Effector CD8-positive, alpha-beta T cell (primary cell): Measurements from ENCODE around the gene FLCN.
"Not testable (repeated sequence)": the region's sequence is repeated elsewhere in the genome, so short reads cannot be mapped to it uniquely, and the experiment has no call there.

Source experiments
- DNase-seq: peaks from one replicate; lab custom pipeline; 2025; lab: John Stamatoyannopoulos, UW
- total RNA-seq, 4 experiments: gene quantifications; one replicate each; lab custom pipeline; 2026; lab: John Stamatoyannopoulos, UW

FLCN gene, protein sequence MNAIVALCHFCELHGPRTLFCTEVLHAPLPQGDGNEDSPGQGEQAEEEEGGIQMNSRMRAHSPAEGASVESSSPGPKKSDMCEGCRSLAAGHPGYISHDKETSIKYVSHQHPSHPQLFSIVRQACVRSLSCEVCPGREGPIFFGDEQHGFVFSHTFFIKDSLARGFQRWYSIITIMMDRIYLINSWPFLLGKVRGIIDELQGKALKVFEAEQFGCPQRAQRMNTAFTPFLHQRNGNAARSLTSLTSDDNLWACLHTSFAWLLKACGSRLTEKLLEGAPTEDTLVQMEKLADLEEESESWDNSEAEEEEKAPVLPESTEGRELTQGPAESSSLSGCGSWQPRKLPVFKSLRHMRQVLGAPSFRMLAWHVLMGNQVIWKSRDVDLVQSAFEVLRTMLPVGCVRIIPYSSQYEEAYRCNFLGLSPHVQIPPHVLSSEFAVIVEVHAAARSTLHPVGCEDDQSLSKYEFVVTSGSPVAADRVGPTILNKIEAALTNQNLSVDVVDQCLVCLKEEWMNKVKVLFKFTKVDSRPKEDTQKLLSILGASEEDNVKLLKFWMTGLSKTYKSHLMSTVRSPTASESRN
- total RNA-seq, result 23.3 to 89.6 (median 45.4) reads per million in 4 experiments

DNA sequence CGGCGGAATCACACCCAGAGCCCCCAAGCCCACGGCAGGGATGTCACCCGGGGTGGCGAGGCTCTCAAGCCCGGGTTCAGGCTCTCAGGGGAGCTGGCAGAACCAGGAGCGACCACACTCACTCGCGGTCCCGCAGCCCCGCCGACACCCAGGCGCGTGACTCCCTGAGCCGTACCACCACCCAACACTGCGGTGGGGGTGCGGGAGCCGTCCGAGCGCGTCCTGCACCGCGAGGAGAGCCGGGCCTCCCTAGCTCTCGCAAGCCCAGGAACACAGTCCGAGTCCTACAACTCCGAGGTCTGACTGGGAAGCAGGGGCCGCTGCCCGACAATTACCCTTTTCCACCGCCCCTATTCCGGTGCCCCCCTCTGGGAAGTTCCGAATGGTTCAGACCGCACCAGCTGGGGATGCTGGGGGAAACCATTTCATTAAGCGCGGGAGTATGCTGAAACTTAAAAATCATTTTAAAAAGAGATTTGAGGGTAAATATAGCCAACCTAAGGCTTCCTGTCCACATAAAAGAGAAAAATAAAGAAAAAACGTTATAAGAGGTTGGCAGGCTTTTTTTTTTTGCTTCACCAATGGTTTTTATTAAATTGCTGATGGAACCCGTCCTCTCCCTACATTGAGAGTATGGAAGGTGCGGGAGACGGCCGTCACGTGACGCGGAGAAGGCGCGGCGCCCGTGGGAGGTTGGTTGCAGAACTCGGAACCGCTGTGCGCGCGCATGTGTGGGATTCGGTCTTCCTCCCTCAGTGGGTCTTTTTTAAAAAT lies at the start of gene FLCN:
FLCN (minus strand) TSS at position 143 of the 774 bp plus-strand sequence. CDS start 9,031 bp downstream, outside the sequence.
- DNase-seq, result peak; percentile 84

DNA sequence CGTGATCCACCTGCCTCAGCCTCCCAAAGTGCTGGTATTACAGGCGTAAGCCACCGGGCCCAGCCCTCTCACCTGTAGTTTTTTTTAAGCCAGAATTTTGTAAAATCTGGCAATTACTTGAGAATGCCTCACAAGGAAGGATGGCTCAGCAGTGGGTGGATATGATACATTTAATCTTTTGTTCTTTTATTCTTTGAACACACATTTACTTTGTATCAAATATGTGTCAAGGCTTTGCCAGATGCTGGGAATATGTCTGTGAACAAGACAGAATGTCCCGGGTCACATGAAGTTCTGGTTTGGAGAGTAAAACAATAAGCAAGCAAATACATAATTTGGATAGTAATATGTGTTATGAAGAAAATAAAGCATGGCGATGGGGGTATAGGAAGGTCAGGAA lies 49.0 kb upstream of the FLCN start:
- DNase-seq, result no peak

DNA sequence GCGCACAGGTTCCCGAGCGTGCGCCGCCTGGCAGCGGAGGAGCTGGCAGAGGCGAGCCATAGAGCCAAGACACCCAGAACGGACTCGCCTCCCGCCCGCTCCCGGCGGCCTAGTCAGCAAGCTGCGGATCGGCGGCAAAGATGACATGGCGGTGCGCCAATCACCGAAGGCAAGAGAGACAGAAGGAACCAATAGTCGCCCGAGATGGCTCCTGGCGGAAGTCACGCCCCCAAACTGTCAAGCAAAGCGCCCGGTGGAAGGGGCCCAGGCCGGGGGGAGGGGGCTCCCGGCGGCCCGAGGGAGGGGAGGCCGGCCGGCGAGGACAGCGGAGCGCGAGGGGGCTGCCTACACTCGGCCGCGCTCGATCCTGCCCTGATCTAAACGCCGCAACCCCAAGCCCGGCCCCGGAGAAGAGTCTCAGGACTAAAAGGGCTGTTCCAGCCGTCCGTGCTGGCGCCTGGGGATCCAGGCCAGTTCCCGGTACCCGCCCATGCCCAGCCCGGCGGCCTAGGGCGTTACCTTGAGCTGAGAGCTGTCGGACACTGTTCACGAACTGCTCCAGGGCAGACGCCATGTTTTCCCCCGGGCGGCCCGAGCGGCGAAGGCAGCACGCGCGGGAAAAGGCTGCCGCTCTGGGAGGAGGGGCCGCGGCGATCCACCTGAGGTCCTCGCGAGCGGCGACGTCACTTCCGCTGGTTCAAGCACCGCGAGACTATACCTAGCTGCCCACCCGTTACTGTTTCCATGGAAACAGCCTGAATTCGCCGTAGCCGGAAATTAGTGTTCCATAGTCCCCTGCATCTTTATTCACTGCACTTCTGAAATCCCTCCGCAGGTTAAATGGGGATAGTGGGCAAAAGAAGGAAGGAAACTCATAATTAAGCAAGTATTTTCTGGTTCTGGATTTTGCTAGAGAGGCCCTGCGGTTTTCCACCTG lies 43.9 kb upstream of the FLCN start, which contains the start of gene COPS3:
COPS3 (minus strand) TSS at position 634 of the 937 bp plus-strand sequence; CDS start at position 574, 60 bp downstream.
- peak; percentile 93 for DNase-seq

DNA sequence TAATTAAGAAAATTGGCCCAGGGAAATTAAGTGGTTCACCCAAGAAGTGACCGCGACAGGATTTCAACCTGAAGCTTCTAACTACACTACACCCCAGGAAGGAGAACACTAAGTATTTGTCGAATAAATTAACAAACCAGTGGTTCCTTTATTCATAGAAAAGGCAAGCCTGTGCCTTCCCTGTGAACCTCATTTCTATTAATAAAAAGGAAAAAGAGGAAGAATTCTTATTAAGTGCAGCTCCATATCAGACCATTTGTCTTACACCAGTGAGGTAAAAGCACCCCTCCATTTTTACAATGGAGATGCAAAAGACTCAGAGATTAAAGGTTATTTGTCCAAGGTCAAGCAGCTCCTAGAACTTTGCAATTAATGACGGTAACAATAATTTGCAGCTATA lies 42.3 kb upstream of the FLCN start:
- no peak for DNase-seq

DNA sequence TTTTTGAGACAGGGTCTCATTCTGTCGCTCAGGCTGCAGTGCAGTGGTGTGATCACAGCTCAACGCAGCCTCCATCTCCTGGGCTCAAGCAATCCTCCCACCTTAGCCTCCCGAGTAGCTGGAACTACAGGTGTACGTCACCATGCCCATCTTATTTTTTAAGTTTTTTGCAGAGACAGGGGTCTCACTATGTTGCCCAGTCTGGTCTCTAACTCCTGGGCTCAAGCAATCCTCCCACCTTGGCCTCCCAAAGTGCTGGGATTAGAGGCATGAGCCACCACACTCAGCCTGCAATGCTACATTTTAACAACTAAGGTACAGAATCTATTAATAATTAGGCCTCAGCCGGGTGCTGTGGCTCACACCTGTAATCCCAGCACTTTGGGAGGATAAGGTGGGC lies 40.5 kb upstream of the FLCN start:
- DNase-seq, result not testable (repeated sequence)

DNA sequence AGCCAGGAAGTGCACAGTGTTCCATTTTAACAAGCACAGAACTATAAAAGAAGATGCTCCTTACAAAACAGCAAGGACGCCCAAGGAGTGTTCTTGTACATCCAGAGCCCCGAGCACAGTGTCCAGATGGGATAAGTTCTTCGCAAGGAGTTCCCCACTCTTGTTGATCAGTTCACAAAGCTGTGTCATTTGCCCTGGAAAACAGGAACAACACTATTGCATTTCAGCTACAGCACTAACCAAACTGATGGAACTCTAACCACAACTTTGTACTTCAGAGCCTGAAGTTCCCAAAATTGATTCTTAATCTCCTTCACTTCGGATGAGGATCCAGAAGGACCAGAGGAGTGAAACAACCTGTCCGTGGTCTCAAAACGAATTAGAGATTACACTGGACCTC lies 39.0 kb upstream of the FLCN start:
- DNase-seq, result no peak

DNA sequence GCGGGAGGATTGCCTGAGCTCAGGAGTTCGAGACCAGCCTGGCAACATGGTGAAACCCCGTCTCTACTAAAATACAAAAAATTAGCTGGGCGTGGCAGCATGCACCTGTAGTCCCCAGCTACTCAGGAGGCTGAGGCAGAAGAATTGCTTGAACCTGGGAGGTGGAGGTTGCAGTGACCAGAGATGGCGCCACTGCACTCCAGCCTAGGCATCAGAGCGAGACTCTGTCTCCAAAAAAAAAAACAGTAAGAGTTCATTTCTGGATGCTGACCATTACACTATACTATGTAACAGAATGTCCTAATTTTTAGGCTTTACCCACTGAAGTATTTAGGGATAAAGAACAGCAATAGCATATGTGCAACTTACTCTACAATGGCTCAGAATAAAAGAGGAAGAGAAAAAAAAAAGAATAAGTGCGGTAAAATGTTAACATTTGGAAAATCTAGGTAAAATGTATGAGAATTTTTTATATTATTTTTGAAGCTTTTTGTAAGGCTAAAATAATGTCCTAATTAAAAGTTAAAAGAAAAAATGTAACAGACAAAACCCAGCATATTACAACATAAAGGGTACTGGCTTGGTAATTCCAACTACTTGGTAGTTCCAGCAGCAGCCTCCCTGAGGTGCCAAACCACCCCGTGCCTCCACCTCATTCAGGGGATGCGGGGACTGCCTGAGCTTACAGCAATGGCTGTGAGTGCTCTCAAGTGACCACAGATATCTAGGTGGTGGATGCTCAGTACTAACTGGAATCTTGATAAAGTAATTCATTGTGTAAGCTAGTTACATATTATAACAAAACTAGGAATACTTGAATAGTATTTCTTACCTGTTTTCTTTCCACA lies 33.2 kb upstream of the FLCN start:
- no peak for DNase-seq

DNA sequence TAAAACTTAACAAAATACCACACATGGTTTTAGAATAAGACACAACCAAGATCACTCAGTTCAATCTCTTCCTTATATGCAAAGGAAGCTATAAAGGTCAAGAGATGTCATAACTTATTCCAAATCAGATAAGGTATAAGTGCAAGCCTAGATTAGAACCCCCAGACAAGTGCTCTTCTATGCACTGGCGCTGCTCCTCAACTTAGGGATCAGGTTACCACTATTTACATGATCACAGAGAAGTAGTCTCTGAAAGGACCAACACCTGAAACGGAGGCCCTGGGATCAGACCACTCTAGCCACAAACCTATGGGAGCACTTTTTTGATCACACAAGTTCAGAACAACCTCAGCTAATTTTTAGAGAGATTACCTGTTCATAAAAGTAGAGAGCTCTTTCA lies 27.5 kb upstream of the FLCN start:
- DNase-seq, result no peak

DNA sequence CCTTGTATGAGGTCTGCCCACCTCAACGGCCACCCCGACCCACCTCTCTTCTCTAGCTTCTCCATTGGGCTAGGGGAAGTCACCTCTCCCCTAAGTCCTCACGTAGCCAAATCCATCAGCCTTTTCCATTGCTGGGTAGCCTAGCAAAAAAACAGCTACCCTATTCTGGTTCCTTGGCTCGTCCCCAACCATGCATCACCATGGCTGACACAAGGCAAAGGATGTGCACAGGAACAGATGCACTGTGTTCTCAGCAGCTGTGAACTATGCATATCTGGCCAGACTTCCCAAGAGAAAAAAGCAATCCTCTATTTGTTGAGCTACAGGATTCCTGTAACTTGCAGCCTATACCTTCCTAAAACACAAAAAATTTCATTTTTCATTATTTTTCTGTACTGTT lies 22.0 kb upstream of the FLCN start:
- DNase-seq, result no peak

DNA sequence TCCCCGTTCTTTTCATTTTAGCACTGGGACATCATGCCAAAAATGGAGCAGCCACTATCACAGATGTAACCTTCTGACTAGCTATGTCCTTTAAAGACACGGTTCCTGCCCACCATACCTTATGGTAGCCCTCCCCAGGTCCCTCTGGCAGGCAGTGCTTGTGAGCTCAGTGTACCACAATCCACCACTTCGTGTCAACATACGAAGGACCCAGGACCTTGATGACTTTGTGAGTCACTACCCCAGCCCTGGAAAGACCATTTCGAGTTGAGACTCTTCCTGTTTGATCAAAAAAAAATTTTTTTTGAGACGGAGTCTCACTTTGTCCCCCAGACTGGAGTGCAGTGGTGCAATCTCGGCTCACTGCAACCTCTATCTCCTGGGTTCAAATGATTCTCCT lies 21.0 kb upstream of the FLCN start:
- DNase-seq, result no peak

DNA sequence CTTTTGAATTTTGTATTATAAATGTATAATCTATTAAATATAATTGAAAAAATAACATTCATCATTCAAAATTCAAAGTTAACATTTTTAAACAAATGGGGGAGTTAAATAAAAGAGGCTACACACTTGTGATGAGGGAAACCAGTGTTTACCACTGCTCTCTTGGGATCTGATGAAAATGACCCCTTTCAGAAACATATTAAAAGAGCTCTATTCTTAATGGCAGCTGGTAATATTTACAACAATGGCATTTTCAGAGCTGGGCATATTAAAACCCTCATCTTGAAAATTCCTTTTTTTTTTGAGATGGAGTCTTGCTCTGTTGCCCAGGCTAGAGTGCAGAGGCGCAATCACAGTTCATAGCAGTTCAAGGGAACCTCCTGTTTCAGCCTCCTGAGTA lies 19.3 kb upstream of the FLCN start:
- no peak for DNase-seq

DNA sequence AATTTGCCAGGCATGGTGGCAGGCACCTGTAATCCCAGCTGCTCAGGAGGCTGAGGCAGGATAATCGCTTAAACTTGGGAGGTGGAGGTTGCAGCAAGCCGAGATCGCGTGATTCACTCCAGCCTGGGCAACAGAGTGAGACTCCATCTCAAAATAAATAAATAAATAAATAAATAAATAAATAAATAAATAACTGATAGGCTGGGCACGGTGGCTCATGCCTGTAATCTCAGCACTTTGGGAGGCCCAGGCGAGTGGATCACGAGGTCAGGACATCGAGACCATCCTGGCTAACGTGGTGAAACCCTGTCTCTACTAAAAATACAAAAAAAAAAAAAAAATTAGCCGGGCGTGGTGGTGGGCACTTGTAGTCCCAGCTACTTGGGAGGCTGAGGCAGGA lies 18.7 kb upstream of the FLCN start:
- not testable (repeated sequence) for DNase-seq

DNA sequence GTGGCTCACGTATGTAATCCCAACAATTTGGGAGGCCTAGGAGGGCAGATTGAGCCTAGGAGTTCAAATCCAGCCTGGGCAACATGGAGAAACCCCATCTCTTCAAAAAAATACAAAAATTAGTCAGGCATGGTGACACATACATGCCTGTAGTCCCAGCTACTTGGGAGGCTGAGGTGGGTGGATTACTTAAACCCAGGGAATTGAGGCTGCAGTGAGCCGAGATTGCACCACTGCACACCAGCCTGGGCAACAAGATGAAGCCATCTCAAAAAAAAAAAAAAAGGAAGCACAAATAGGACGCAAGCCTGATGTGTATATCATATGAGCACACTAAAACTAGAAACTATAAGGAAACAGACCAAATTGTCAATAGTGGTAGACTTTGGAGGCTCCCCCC lies 17.1 kb upstream of the FLCN start:
- no peak for DNase-seq

DNA sequence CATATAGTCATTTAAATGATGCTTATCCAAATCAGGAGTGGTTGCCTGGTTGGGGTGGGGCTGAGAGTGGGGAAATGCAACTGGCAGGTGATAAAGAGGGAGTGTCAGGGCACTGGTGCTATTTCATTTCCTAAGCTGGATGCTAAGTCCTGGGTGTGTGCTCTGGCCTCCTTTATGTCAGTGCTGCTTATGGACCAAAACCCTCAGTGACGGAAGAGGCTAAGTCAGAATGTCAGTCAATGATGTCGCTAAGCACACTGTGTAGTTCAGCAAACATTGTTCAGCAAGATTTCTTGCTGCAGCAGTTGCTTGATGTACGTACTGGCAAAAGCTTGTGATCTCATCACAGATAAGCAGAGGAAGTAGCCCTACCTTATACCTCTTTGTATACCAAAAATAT lies 16.4 kb upstream of the FLCN start:
- no peak for DNase-seq

DNA sequence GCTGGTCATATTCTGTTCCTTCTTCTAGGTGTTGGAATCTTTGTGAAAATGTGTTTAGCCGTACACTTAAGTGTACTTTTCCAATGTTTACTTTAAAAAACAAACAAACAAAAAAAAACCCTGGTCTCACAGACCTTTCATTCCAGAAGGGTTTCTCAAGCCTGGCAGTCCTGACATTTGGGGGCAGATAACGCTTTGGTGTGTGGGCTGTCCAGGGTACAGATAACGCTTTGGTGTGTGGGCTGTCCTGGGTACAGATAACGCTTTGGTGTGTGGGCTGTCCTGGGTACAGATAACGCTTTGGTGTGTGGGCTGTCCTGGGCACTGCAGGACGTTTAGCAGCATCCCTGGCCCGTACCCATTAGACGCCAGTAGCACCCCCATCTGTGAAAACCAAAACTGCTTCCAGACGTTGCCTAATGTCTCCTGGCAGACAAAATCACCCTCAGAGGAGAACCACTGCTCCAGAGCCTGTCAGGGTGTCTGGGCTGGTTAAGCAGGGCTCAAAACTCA lies 15.2 kb upstream of the FLCN start:
- DNase-seq, result no peak

DNA sequence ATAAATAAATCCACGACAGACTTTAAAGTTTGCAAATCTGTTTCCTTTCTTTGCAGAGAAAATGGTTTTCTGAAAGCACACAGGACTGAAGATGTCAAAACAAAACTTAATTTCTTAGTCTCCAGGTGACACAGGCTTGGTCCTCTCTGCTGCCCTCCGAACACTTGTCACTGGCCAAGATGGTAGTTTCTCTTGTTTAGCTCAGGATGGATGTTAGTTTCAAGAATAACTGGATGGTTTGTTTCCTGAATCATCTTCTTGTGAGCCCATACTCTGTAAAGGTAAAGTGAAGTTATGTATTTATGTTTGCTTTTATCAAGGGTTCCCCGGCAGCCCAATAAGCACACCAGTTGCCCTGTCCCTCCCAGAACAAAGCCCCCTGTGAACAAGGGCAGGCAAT lies 9.9 kb upstream of the FLCN start:
- DNase-seq, result no peak

DNA sequence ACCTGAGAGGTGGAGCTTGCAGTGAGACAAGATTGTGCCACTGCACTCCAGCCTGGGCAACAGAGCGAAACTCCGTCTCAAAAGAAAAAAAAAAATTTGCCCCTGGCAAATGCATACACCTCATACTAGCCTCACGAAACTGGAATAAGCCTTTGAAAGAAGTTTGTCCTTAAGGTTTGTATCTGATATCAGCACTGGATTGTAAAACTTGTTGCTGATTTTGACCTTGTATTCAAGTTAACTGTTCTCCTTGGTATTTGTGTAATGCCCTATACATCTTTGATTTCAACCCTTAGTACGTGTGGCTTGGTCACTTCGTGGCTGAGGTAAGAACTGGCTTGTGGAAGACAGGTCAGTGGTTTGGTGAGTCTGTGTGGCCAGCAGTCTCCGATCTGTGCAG lies 6.2 kb upstream of the FLCN start:
- DNase-seq, result no peak

DNA sequence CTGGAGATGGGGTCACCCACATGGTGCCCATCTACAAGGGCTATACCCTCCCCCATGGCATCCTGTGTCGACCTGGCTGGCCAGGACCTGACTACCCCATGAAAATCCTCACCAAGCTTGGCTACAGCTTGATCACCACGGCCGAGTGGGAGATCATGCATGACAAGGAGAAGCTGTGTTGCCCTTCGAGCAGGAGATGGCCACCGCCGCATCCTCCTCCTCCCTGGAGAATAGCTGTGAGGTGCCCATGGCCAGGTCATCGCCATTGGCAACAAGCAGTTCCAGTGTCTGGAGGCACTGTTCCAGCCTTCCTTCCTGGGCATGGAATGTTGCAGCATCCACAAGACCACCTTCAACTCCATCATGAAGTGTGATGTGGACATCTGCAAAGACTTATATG lies 5.3 kb upstream of the FLCN start:
- no peak for DNase-seq

DNA sequence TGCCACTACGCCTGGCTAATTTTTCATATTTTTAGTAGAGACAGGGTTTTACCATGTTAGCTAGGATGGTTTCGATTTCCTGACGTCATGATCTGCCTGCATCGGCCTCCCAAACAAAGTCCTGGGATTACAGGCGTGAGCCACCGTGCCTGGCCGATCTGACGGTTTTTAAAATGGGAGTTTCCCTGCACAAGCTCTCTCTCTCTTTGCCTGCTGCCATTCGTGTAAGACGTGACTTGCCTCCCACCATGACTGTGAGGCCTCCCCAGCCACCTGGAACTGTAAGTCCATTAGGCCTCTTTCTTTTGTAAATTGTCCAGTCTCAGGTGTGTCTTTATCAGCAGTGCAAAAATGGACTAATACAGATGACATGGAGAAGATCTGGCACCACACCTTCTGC lies 4.7 kb upstream of the FLCN start:
- no peak for DNase-seq

DNA sequence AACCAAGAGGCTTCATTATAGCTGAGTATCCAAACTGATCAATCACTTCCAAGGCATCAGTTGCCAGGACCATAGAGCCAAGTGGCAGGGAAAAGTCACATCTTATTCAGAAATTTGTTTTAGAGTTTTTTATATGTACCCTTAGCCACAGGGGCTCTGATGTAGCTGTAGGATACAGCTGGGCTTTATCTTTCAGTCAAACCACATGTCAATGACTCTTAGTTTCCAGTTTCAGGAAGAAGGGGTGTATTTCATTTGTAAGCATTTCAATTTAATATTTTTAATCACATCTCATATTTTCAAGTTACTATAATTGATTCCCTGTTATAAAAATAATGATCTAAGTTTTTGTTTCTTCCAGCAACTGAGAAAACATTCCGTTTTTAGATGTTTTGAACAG lies 2.9 kb upstream of the FLCN start:
- no peak for DNase-seq
